ENCODE results near the gene GNAZ.

DNA sequence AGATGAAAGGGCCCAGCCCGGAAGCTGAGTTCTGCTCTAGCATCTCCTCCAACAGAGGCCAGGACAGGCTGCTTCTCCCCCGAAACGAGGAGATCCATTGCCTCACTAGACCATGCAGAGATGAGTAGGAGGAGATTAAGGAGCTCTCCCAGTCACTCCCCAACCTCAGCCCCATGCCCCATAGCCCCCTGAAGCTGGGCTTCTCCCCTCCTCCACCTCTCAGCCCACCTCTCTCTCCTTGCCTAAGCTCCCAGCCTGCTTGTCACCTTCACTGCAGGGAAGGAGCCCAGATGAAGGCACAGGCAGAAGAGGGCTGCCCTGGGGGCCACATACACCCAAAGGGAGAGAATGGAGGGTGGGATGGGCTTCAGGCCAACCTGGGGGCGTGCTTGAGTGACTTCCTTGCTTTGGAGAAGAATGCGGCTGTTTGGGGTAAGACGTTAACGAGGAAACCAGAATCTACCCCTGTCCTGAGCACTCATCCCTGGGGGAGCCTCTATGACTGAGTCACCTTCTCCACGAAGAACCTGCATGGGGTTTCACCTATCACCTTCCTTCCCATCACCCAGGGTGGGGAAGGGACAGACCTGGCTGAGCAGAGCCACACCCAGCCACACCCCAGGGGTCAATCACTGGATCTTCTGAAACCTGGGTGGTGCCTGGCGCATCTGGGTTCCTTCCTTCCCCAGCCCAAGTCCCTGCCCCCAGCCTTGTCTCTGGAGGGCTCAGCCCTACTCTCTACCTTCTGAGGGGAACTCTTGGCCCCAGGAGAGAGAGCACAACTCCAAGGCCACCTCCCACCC lies 11.6 kb upstream of the GNAZ start:
- no peak for TF ChIP-seq POLR2A (IDR thresholded peaks at IDR 0.05; ENCODE audit: low read depth, low read length)
- TF ChIP-seq TAF1 (IDR thresholded peaks at IDR 0.05; ENCODE audit: low read depth, low read length) = no peak
- TF ChIP-seq POLR2AphosphoS5 (IDR thresholded peaks at IDR 0.05; ENCODE audit: low read depth, low read length) = no peak
- no peak for TF ChIP-seq PAX5 (IDR thresholded peaks at IDR 0.05; ENCODE audit: insufficient read depth, low read length, severe bottlenecking)

All from GM12891 (cell line).